HFFc6 (cell line): ENCODE results near the gene OR9Q1. TPM values are rescaled to one million over a fixed set of nuclear protein-coding genes. Genes with fewer than 3 reads are reported as not detected.

ENCODE experiments used
- DNase-seq: peaks from one replicate; pipeline ENCODE4 v3.0.0-alpha.2; 2018
- H3K27ac Mint-ChIP-seq: 2 replicates; pipeline ENCODE4 v1.8.0; 2020; ENCODE audit warnings: mild to moderate bottlenecking, mixed read lengths
- H3K27me3 Mint-ChIP-seq: 2 replicates; pipeline ENCODE4 v1.8.0; 2021; ENCODE audit warnings: mild to moderate bottlenecking, moderate library complexity, mixed read lengths; ENCODE audit not compliant: insufficient read depth
- H3K36me3 Mint-ChIP-seq: 2 replicates; pipeline ENCODE4 v1.8.0; 2021; ENCODE audit warnings: low read depth, mixed read lengths
- H3K4me1 Mint-ChIP-seq: 2 replicates; pipeline ENCODE4 v1.8.0; 2020; ENCODE audit warnings: low read depth, mixed read lengths
- H3K4me3 Mint-ChIP-seq: 2 replicates; pipeline ENCODE4 v1.8.0; 2020; ENCODE audit warnings: mild to moderate bottlenecking, moderate library complexity, mixed read lengths
- H3K9me3 Mint-ChIP-seq: 2 replicates; pipeline ENCODE4 v1.8.0; 2020; ENCODE audit warnings: mild to moderate bottlenecking, mixed read lengths
- total RNA-seq, 6 experiments: library from RNA; stranded (reverse); fragmentation: NEBNext Ultra II Directional; extraction: Animal tissue kit (Norgen Biotek cat#: 25700); gene quantifications; 2 replicates in 1 of 6; 3 replicates in 5 of 6; pipeline ENCODE4 v1.2.3, GENCODE V29; 2021
- TF ChIP-seq, protein P1 (sequence below): fragments of 200-600 bp; sonication (generic); IDR thresholded peaks from 2 replicates; pipeline ENCODE4 v1.5.0; 2021; ENCODE audit warnings: antibody characterized with exemption, mild to moderate bottlenecking

The OR9Q1 gene
- total RNA-seq, 6 experiments from 2014 or later = not detected

DNA sequence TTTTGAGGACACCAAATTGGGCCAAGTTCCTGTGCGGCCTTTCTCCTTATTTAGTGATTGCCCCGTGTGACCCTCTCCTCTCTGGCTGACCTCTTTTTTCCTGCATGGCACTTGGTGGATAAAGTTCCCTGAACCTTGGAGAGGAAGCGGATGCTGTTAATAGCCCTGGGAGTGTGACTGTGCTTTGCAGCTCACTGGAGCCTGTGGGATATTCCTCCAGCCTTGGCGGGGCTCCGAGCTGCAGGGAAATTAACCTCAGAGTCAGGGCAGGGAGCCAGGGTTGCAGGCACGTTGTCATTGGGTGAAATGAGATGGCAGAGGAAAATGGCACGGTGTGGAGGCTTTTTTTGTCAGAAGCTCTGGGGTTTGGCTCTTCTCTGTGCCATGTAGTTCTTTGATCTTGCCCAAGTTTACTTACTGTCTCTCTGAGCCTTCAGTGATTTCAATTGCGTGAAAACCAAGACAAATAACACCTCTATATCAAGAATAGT lies 965 bp downstream of the OR9Q1 start:
- TF ChIP-seq, protein P1, sequence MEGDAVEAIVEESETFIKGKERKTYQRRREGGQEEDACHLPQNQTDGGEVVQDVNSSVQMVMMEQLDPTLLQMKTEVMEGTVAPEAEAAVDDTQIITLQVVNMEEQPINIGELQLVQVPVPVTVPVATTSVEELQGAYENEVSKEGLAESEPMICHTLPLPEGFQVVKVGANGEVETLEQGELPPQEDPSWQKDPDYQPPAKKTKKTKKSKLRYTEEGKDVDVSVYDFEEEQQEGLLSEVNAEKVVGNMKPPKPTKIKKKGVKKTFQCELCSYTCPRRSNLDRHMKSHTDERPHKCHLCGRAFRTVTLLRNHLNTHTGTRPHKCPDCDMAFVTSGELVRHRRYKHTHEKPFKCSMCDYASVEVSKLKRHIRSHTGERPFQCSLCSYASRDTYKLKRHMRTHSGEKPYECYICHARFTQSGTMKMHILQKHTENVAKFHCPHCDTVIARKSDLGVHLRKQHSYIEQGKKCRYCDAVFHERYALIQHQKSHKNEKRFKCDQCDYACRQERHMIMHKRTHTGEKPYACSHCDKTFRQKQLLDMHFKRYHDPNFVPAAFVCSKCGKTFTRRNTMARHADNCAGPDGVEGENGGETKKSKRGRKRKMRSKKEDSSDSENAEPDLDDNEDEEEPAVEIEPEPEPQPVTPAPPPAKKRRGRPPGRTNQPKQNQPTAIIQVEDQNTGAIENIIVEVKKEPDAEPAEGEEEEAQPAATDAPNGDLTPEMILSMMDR = no peak
- Mint-ChIP-seq H3K27ac (peak overlapping the region; percentile 54), H3K27me3 (peaks cover 5% of the 10 kb centered on the region), H3K9me3 (no peaks in the 10 kb centered on the region), H3K4me1 (peaks cover 45% of the 10 kb centered on the region), H3K4me3 (peak overlapping the region; percentile 50; the same call in 1 of the 2 replicates), H3K36me3 (no peaks in the 10 kb centered on the region)
- DNase-seq = peak; percentile 47

DNA sequence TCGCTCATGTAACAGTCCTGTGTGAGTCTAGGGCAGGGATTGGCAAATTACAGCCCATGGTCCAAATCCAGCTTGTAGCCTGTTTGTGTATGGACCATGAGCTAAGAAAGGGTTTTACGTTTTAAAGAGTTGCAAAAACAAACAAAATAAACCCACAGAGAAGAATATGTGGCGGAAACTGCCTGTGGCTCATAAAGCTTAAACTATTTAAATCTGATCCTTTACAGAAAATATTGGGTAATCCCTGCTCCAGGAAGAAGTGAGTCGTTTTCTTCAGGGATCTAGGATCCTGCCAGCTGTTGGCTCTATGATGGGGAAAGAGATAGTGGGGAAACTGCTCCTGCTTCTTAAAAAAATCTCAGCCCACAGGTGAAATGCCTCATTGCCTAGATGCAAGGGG lies 3.7 kb downstream of the OR9Q1 start:
- DNase-seq = peak; percentile 54
- Mint-ChIP-seq H3K27ac (peak overlapping the region; percentile 49; the same call in 1 of the 2 replicates), H3K4me3 (no peak overlapping the region), H3K36me3 (no peaks in the 10 kb centered on the region), H3K27me3 (peaks cover 6% of the 10 kb centered on the region), H3K9me3 (no peaks in the 10 kb centered on the region), H3K4me1 (peaks cover 45% of the 10 kb centered on the region)
- TF ChIP-seq, protein P1 = no peak

DNA sequence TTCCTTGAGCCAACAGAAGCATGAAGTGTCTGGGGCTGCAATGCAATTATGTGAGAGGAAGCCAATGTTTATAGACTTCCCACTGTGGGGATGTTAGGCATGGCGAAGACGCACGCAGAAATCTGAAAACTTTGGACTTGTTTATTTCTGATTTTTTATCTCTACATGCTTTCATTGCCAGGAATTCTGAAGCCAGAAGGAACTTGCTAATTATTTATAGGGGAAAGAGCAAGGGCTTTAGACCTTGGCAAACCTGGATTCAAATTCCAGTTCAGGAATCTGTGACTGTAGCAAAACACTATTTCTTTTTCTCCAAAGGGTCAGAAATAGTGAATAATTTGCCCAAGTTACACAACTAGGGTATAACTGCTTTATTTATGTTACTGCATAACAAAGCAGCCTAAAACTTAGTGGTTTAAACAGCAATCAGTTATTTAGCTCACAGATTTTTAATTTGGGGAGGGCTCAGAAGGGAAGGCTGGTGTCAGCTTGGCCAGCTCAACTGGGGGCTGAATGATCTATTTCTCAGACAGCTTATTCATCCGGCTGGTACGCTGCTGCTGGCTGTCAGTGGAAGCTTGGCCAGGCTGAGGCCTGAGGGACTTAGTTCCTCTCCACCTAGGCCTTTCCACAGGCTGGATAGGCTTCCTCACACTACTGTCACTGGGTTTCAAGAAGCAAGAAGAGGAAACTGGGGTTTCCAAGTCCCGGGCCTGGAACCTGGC lies 5.2 kb downstream of the OR9Q1 start:
- Mint-ChIP-seq H3K4me1 (peaks cover 41% of the 10 kb centered on the region), H3K27me3 (peaks cover 6% of the 10 kb centered on the region), H3K27ac (peak overlapping the region; percentile 56; the same call in 1 of the 2 replicates), H3K9me3 (no peaks in the 10 kb centered on the region), H3K4me3 (no peak overlapping the region), H3K36me3 (no peaks in the 10 kb centered on the region)
- TF ChIP-seq, protein P1 = no peak
- no peak for DNase-seq

DNA sequence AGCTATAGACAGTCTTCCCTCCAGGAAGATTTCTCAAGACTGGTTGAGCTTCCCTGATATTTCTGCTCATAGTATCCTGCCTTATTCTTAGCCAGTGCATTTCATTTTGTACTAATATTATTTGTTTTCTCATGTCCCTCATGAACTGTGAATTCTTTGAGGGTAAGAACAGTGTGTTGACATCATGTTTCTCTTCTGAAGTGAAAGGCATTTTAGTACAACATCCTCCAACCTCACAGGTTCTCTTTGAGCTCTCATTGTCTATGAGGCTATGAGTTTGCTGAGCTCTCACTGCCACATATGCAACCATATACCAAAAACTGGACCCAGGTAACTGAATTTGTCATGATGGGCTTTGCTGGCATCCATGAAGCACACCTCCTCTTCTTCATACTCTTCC lies 7.0 kb downstream of the OR9Q1 start, which contains the start of gene OR6Q1:
Gene OR6Q1 (plus strand): TSS at position 301 of the 400 bp plus-strand sequence. CDS start 0 bp downstream, at position 301.
- peaks cover 29% of the 10 kb centered on the region for H3K4me1 Mint-ChIP-seq
- H3K9me3 Mint-ChIP-seq = no peaks in the 10 kb centered on the region
- no peak within 1 kb of the TSS for H3K4me3 Mint-ChIP-seq
- TF ChIP-seq, protein P1 = no peak
- peaks cover 6% of the 10 kb centered on the region for H3K27me3 Mint-ChIP-seq
- no peak for DNase-seq
- no peak within 1 kb of the TSS for H3K27ac Mint-ChIP-seq
- H3K36me3 Mint-ChIP-seq = no peaks in the 10 kb centered on the region

DNA sequence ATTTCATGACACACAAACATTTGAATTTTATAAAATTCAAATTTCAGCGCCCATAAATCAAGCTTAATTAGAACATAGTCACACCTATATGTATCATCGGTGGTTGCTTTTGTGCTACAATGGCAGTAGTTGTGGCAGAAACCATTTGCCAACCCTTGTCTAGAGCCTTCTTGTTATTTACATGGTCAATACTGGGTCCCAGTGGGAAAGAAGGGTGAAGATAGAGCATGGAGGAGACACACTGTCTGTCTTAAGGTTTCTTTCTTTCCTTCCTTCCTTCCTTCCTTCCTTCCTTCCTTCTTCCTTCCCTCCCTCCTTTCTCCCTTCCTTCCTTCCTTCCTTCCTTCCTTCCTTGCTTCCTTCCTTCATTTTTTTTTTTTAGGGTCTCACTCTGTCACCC lies 10.8 kb downstream of the OR9Q1 start:
- no peaks in the 10 kb centered on the region; the same call in 1 of the 2 replicates for H3K9me3 Mint-ChIP-seq

More for the DNA sequence above, 10.8 kb downstream of the OR9Q1 start:
- DNase-seq = no peak
- peaks cover 5% of the 10 kb centered on the region for H3K27me3 Mint-ChIP-seq
- H3K27ac Mint-ChIP-seq = no peak overlapping the region
- no peaks in the 10 kb centered on the region for H3K36me3 Mint-ChIP-seq
- H3K4me1 Mint-ChIP-seq = no peaks in the 10 kb centered on the region; the same call in 1 of the 2 replicates
- TF ChIP-seq, protein P1 = no peak
- H3K4me3 Mint-ChIP-seq = no peak overlapping the region
